Esophagus muscularis mucosa (tissue), 3 donors: ENCODE results near the gene GFRA1.

Source experiments
- CTCF ChIP-seq, 3 experiments: fragments of 200-600 bp in 2 of 3; fragments of 450-650 bp in 1 of 3; sonication (generic) in 2 of 3; IDR thresholded peaks; one replicate each; pipeline ENCODE4 v1.5.1; 2017 to 2019; ENCODE audit warnings: antibody characterized with exemption in 3 of 3, mild to moderate bottlenecking in 2 of 3, moderate library complexity in 1 of 3
- POLR2A ChIP-seq: fragments of 450-650 bp; IDR thresholded peaks from one replicate; pipeline ENCODE4 v1.6.1; 2017; ENCODE audit warnings: antibody characterized with exemption, moderate library complexity, mild to moderate bottlenecking, low read depth
- POLR2AphosphoS5 ChIP-seq, 2 donors: sonication (generic); formaldehyde crosslinking; IDR thresholded peaks; one replicate each; pipeline ENCODE4 v1.6.1; 2017; ENCODE audit warnings: antibody characterized with exemption in 2 of 2

GRCh38 chr10:116268976-116269375 lies 4.0 kb downstream of the GFRA1 start:
- no peak for TF ChIP-seq POLR2AphosphoS5 (IDR thresholded peaks at IDR 0.05)
- no peak for TF ChIP-seq CTCF (IDR thresholded peaks at IDR 0.05)
- TF ChIP-seq POLR2A = no peak
